ENCODE results near the gene ANP32B. TPM values are rescaled to one million over a fixed set of nuclear protein-coding genes. Genes with fewer than 3 reads are reported as not detected.

Gene ANP32B
- total RNA-seq, 2 donors from 2014 or later, result 133 to 183 TPM

DNA sequence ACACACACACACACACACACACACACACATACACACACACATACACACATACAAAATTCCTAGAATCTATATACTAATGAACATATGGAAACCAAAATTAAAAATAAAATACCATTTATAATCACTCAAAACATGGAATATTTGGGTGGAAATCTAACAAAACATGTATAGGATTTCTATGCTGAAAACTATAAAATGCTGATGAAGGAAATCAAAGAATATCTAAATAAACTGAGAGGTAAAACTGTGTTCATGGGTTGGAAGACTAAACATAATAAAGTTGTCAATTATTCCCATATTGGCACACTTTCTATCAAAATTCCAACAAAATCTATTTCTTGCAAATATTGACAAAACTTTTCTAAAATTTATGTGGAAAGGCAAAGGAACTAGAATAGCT, 48.0 kb downstream of the ANP32B start:
- Histone ChIP-seq H3K4me1 (no peaks in the 10 kb centered on the region), H3K9ac (ENCODE audit: low read depth in 2 of 2, low read length in 2 of 2) (no peak overlapping the region), H3K9me3 (no peaks in the 10 kb centered on the region), H3K27me3 (no peaks in the 10 kb centered on the region), H3K4me3 (no peak overlapping the region), H3K36me3 (no peaks in the 10 kb centered on the region), H3K27ac (no peak overlapping the region)
- DNase-seq, result no peak
- TF ChIP-seq, protein P1, sequence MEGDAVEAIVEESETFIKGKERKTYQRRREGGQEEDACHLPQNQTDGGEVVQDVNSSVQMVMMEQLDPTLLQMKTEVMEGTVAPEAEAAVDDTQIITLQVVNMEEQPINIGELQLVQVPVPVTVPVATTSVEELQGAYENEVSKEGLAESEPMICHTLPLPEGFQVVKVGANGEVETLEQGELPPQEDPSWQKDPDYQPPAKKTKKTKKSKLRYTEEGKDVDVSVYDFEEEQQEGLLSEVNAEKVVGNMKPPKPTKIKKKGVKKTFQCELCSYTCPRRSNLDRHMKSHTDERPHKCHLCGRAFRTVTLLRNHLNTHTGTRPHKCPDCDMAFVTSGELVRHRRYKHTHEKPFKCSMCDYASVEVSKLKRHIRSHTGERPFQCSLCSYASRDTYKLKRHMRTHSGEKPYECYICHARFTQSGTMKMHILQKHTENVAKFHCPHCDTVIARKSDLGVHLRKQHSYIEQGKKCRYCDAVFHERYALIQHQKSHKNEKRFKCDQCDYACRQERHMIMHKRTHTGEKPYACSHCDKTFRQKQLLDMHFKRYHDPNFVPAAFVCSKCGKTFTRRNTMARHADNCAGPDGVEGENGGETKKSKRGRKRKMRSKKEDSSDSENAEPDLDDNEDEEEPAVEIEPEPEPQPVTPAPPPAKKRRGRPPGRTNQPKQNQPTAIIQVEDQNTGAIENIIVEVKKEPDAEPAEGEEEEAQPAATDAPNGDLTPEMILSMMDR (IDR thresholded peaks at IDR 0.05), result no peak
- intact Hi-C loops (cut with DNase I), result no loop called here

DNA sequence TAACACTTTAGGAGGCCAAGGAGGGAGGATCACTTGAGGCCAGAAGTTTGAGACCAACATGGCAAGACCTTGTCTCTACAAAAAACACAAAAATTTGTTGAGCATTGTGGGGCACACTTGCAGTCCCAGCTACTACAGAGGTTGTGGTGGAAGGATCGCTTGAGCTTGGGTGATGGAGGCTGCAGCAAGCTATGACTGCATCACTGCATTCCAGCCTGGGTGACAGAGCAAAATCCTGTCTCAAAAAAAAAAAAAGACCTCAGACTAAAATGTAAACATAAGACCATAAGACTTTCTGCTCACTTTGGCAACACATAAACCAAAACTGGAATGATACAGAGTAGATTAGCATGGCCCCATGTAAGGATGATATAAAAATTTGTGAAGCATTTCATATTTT, 48.8 kb downstream of the ANP32B start:
- TF ChIP-seq, protein P1 (IDR thresholded peaks at IDR 0.05), result no peak
- no peak overlapping the region for H3K9ac ChIP-seq (ENCODE audit: low read depth in 2 of 2, low read length in 2 of 2)
- H3K4me3 ChIP-seq, result no peak overlapping the region
- H3K27me3 ChIP-seq, result no peaks in the 10 kb centered on the region
- no peak for DNase-seq
- no peaks in the 10 kb centered on the region for H3K4me1 ChIP-seq
- H3K9me3 ChIP-seq, result no peaks in the 10 kb centered on the region
- H3K36me3 ChIP-seq, result no peaks in the 10 kb centered on the region
- intact Hi-C loops (cut with DNase I), result no loop called here
- H3K27ac ChIP-seq, result no peak overlapping the region

DNA sequence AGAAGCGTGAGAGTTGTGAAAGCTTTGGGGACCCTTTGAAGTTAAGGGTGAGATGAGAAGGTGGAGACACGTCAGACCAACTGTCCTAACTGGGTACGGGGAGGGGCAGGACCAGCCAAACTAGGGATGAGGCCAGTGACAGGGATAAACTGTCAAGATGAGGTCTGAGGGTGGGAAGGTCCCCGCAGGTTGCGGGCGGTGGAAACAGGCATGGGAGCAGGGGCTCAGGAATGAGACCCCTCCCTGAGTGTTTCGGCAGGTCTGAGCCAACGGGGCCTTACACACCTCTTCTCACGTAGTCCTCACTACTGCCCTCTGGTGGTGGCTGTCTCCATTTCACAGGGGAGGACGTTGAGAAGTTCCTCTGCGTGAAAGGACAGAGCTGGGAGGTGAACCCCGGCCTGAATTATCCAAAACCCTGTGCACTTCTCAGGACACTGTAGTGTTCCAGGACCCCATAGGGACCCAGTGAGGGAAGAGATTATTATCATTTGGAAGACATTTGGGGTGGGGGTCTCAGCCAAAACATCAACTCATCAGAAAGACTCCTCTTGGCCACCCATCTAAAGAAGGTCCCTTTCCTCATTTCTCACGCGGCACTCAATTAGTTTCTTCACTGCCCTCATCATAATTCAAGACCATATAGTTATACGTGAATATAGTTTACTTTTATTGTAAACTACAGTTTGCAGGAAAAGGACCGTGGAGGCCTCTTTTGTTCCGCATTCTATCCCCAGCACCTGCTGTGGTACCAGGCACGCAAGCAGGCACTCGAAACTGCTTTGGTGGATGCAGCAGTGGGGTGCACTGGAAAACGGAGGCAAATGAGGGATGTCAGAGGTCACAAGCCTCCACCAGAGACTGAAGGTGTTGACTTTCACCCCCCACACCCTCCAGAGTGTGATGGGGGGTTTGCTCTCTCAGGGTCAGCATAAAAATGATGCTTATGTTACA, 51.7 kb downstream of the ANP32B start:
- no peak overlapping the region for H3K4me3 ChIP-seq
- intact Hi-C loops (cut with DNase I), result loop anchor here (5.0 kb wide), 1 partner anchor 108 kb away; no protein-coding TSS in a partner anchor

DNA sequence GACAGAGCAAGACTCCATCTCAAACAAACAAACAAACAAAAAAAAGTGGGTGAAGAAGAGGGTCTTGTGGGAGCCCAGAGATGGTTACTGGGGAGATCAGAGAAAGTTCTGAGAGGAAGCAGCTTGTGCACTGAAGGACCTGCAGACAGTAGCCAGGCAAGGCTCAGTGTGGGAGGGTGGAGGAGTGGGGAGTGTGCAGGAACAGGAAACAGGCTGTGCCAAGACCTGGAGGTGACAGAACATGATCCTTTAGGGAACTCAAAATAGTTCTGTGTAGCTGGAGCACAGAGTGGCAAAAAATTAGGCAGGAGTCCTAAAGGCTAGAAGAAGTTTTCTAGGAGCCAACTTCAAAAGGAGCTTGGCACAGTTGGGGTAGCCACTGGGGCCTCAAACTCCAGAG, 54.2 kb downstream of the ANP32B start:
- no peaks in the 10 kb centered on the region for H3K27me3 ChIP-seq
- TF ChIP-seq, protein P1 (IDR thresholded peaks at IDR 0.05), result no peak
- DNase-seq, result no peak
- no peak overlapping the region for H3K9ac ChIP-seq (ENCODE audit: low read depth in 2 of 2, low read length in 2 of 2)
- no peaks in the 10 kb centered on the region for H3K4me1 ChIP-seq
- no peak overlapping the region for H3K27ac ChIP-seq
- H3K36me3 ChIP-seq, result no peaks in the 10 kb centered on the region
- no peaks in the 10 kb centered on the region for H3K9me3 ChIP-seq
- H3K4me3 ChIP-seq, result no peak overlapping the region
- intact Hi-C loops (cut with DNase I), result loop anchor here (5.0 kb wide), 1 partner anchor 110 kb away; no protein-coding TSS in a partner anchor

More for the DNA sequence above, 51.7 kb downstream of the ANP32B start:
- H3K27ac ChIP-seq, result no peak overlapping the region
- no peaks in the 10 kb centered on the region for H3K9me3 ChIP-seq
- peak; percentile 92 for DNase-seq
- H3K9ac ChIP-seq (ENCODE audit: low read depth in 2 of 2, low read length in 2 of 2), result no peak overlapping the region
- no peaks in the 10 kb centered on the region for H3K27me3 ChIP-seq
- TF ChIP-seq, protein P1 (IDR thresholded peaks at IDR 0.05), result peak; percentile 82
- no peaks in the 10 kb centered on the region for H3K36me3 ChIP-seq
- no peaks in the 10 kb centered on the region for H3K4me1 ChIP-seq

DNA sequence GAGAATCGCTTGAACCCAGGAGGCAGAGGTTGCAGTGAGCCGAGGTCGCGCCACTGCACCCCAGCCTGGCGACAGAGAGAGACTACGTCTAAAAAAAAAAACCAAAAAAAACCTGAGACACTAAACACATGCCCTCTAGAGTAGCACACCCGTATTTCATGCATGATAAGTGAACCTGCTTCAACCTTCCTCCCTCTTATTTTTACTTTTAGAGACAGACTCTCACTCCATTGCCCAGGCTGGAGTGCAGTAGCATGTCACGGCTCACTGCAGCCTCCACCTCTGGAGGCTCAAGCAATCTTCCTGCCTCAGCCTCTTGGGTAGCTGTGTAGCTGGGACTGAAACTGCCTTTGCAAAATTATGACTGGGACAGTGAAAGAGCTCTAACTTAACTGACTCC, 55.8 kb downstream of the ANP32B start:
- H3K9ac ChIP-seq (ENCODE audit: low read depth in 2 of 2, low read length in 2 of 2), result no peak overlapping the region
- intact Hi-C loops (cut with DNase I), result loop anchor here (5.0 kb wide), 1 partner anchor 112 kb away; no protein-coding TSS in a partner anchor
- no peaks in the 10 kb centered on the region for H3K4me1 ChIP-seq
- no peak overlapping the region for H3K27ac ChIP-seq
- no peaks in the 10 kb centered on the region for H3K9me3 ChIP-seq
- H3K36me3 ChIP-seq, result no peaks in the 10 kb centered on the region
- DNase-seq, result no peak
- no peak overlapping the region for H3K4me3 ChIP-seq
- TF ChIP-seq, protein P1 (IDR thresholded peaks at IDR 0.05), result no peak
- H3K27me3 ChIP-seq, result no peaks in the 10 kb centered on the region
